Prostate gland (tissue), 2 donors: ENCODE measurements around the gene MLST8.

ENCODE experiments used
- POLR2A ChIP-seq: fragments of 450-650 bp; IDR thresholded peaks from one replicate; pipeline ENCODE4 v1.6.1; 2016; ENCODE audit warnings: antibody characterized with exemption, mild to moderate bottlenecking
- POLR2AphosphoS5 ChIP-seq: sonication (generic); formaldehyde crosslinking; IDR thresholded peaks from one replicate; pipeline ENCODE4 v1.6.1; 2017; ENCODE audit warnings: antibody characterized with exemption
- TF ChIP-seq, protein P1 (sequence below), 4 experiments: fragments of 200-600 bp in 2 of 4; fragments of 450-650 bp in 2 of 4; sonication (generic) in 2 of 4; IDR thresholded peaks; 1 replicate in 3 of 4; 2 replicates in 1 of 4; pipeline ENCODE4 v1.5.1; 2016 to 2019; ENCODE audit warnings: antibody characterized with exemption in 4 of 4, mild to moderate bottlenecking in 2 of 4, moderate library complexity in 2 of 4

GRCh38 chr16:2223221-2223941 lies 18.1 kb downstream of the MLST8 start, which contains the start of gene E4F1:
- TF ChIP-seq, protein P1, sequence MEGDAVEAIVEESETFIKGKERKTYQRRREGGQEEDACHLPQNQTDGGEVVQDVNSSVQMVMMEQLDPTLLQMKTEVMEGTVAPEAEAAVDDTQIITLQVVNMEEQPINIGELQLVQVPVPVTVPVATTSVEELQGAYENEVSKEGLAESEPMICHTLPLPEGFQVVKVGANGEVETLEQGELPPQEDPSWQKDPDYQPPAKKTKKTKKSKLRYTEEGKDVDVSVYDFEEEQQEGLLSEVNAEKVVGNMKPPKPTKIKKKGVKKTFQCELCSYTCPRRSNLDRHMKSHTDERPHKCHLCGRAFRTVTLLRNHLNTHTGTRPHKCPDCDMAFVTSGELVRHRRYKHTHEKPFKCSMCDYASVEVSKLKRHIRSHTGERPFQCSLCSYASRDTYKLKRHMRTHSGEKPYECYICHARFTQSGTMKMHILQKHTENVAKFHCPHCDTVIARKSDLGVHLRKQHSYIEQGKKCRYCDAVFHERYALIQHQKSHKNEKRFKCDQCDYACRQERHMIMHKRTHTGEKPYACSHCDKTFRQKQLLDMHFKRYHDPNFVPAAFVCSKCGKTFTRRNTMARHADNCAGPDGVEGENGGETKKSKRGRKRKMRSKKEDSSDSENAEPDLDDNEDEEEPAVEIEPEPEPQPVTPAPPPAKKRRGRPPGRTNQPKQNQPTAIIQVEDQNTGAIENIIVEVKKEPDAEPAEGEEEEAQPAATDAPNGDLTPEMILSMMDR (IDR thresholded peaks at IDR 0.05): peak in 3 of 4 experiments; percentile 14 to 45 (median 35)
- TF ChIP-seq POLR2A (peak; percentile 85), POLR2AphosphoS5 (peak; percentile 99)
